Upper lobe of left lung (tissue), 6 donors: ENCODE data around the gene PASD1. TPM values are rescaled to one million over a fixed set of nuclear protein-coding genes. Genes with fewer than 3 reads are reported as not detected.

Experiments
- ATAC-seq, 2 donors: fragments of 200-7000 bp; cut with Tn5 transposase; one replicate each; pipeline ENCODE4 v1.9.1; 2022; ENCODE audit warnings: mild to moderate bottlenecking in 2 of 2, moderate library complexity in 2 of 2; ENCODE audit not compliant: low FRiP score in 2 of 2
- DNase-seq, 2 donors: peaks; one replicate each; pipeline ENCODE4 v3.0.0-alpha.2; 2019 to 2020
- H3K27ac ChIP-seq, 4 donors: fragments of 200-600 bp; sonication (generic); one replicate each; pipeline ENCODE4 v1.5.1; 2016 to 2019
- H3K27me3 ChIP-seq, 4 donors: fragments of 200-600 bp; sonication (generic); one replicate each; pipeline ENCODE4 v1.5.1; 2017 to 2019
- H3K36me3 ChIP-seq, 4 donors: fragments of 200-600 bp; sonication (generic); one replicate each; pipeline ENCODE4 v1.5.1; 2016 to 2019
- H3K4me1 ChIP-seq, 4 donors: fragments of 200-600 bp; sonication (generic); one replicate each; pipeline ENCODE4 v1.5.1; 2018 to 2019
- H3K4me3 ChIP-seq, 4 donors: fragments of 200-600 bp; sonication (generic); one replicate each; pipeline ENCODE4 v1.5.1; 2017 to 2019; ENCODE audit warnings: mild to moderate bottlenecking in 2 of 4, moderate library complexity in 1 of 4
- H3K9me3 ChIP-seq, 4 donors: fragments of 200-600 bp; sonication (generic); one replicate each; pipeline ENCODE4 v1.5.1; 2018 to 2019
- CTCF ChIP-seq, 6 experiments: fragments of 450-650 bp in 4 of 6; fragments of 200-600 bp in 2 of 6; sonication (generic) in 2 of 6; IDR thresholded peaks; one replicate each; pipeline ENCODE4 v1.5.1; 2016 to 2019; ENCODE audit warnings: antibody characterized with exemption in 6 of 6
- EP300 ChIP-seq, 4 donors: sonication (generic); formaldehyde crosslinking; IDR thresholded peaks; one replicate each; pipeline ENCODE4 v1.5.1; 2017; ENCODE audit warnings: antibody characterized with exemption in 4 of 4, control low read depth in 2 of 4
- POLR2A ChIP-seq, 4 donors: fragments of 450-650 bp; IDR thresholded peaks; one replicate each; pipeline ENCODE4 v1.5.1; 2016 to 2017; ENCODE audit warnings: antibody characterized with exemption in 4 of 4, mild to moderate bottlenecking in 2 of 4
- POLR2AphosphoS5 ChIP-seq, 2 donors: sonication (generic); formaldehyde crosslinking; IDR thresholded peaks; one replicate each; pipeline ENCODE4 v1.5.1; 2017; ENCODE audit warnings: antibody characterized with exemption in 2 of 2
- WGBS, 2 donors: methylation state at CpG; one replicate each; pipeline ENCODE4 v1.1.5; 2017 to 2018; 5-methylcytosine and 5-hydroxymethylcytosine counted together
- total RNA-seq, 6 donors: library from RNA; depleted of rRNA in 4 of 6; stranded (reverse); fragments of >200 nt in 4 of 6; gene quantifications; one replicate each; pipeline versions ENCODE4 v1.1.0 to v1.2.1, GENCODE V29; 2016 to 2021
- donor health status: DM: no; HTN: no; CAD: no; lungs with moderate emphysema.
- donor health status: DM: no; HTN: yes; CAD: no; lungs with severe emphysema.

The PASD1 gene, protein sequence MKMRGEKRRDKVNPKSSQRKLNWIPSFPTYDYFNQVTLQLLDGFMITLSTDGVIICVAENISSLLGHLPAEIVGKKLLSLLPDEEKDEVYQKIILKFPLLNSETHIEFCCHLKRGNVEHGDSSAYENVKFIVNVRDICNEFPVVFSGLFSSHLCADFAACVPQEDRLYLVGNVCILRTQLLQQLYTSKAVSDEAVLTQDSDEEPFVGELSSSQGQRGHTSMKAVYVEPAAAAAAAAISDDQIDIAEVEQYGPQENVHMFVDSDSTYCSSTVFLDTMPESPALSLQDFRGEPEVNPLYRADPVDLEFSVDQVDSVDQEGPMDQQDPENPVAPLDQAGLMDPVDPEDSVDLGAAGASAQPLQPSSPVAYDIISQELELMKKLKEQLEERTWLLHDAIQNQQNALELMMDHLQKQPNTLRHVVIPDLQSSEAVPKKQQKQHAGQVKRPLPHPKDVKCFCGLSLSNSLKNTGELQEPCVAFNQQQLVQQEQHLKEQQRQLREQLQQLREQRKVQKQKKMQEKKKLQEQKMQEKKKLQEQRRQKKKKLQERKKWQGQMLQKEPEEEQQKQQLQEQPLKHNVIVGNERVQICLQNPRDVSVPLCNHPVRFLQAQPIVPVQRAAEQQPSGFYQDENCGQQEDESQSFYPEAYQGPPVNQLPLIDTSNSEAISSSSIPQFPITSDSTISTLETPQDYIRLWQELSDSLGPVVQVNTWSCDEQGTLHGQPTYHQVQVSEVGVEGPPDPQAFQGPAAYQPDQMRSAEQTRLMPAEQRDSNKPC
- total RNA-seq, result not detected

- no peak for TF ChIP-seq POLR2AphosphoS5 (IDR thresholded peaks at IDR 0.05)
- TF ChIP-seq POLR2A (IDR thresholded peaks at IDR 0.05), result no peak
- no peak for TF ChIP-seq CTCF (IDR thresholded peaks at IDR 0.05)
- TF ChIP-seq EP300 (IDR thresholded peaks at IDR 0.05), result no peak
- 92 to 100% methylated on average over 1 to 16 of the region's 16 CpGs for WGBS, 2 donors
- H3K4me3 ChIP-seq, result no peak within 1 kb of the TSS
These were observed at the start of gene PASD1 for GRCh38 chrX:151563449-151563848. PASD1 (plus strand) TSS chrX:151563675; CDS start chrX:151601554, 37,879 bp downstream.

DNA sequence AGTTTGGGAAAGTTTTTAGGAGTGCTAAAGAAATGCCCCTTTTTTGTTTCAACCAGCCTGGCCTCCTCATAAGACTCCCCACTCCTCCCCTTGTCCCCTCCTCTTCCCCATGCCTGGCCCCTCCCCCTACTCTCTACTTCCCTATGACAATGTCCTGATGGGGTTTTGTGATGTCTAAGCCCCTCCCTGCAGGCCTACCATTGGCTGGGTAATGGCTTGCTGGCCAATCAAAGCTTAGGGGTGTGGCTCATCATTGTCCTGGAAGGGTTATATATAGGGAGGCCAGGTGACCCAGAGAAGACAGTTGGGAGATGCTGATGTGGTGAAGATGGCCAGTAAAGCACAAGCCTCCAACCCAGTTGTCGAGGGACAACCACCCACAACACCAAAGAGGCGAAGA lies 48.2 kb upstream of the PASD1 start:
- H3K4me3 ChIP-seq, result no peak overlapping the region
- no peak for ATAC-seq
- no peaks in the 10 kb centered on the region for H3K9me3 ChIP-seq
- no peak for DNase-seq
- H3K4me1 ChIP-seq, result no peaks in the 10 kb centered on the region
- no peaks in the 10 kb centered on the region for H3K36me3 ChIP-seq
- no peaks in the 10 kb centered on the region for H3K27me3 ChIP-seq
- H3K27ac ChIP-seq, result no peak overlapping the region
- no peak for TF ChIP-seq POLR2A (IDR thresholded peaks at IDR 0.05)
- no peak for TF ChIP-seq CTCF (IDR thresholded peaks at IDR 0.05)
- TF ChIP-seq POLR2AphosphoS5 (IDR thresholded peaks at IDR 0.05), result no peak
- no peak for TF ChIP-seq EP300 (IDR thresholded peaks at IDR 0.05)
- WGBS, 2 donors, result 74 to 80% methylated on average over 2 of the region's 2 CpGs

More at GRCh38 chrX:151563449-151563848, at the start of gene PASD1:
- H3K27me3 ChIP-seq, result no peaks in the 10 kb centered on the region
- no peaks in the 10 kb centered on the region for H3K9me3 ChIP-seq
- ATAC-seq, result no peak
- no peak for DNase-seq
- H3K27ac ChIP-seq, result no peak within 1 kb of the TSS
- H3K4me1 ChIP-seq, result no peaks in the 10 kb centered on the region
- H3K36me3 ChIP-seq, result no peaks in the 10 kb centered on the region

- Histone ChIP-seq H3K4me3 (no peak overlapping the region), H3K27ac (no peak overlapping the region), H3K4me1 (no peaks in the 10 kb centered on the region), H3K36me3 (no peaks in the 10 kb centered on the region), H3K9me3 (no peaks in the 10 kb centered on the region), H3K27me3 (no peaks in the 10 kb centered on the region)
- ATAC-seq, result peak in 1 of 2 donors; percentile 61
- TF ChIP-seq EP300 (IDR thresholded peaks at IDR 0.05) (no peak), POLR2A (IDR thresholded peaks at IDR 0.05) (no peak), POLR2AphosphoS5 (IDR thresholded peaks at IDR 0.05) (no peak), CTCF (IDR thresholded peaks at IDR 0.05) (no peak)
- WGBS, 2 donors, result 60 to 78% methylated on average over 2 to 15 of the region's 15 CpGs
- DNase-seq, result peak in 1 of 2 donors; percentile 22
These were observed 46.8 kb upstream of the PASD1 start for GRCh38 chrX:151516538-151517187.

GRCh38 chrX:151517421-151517820 lies 46.1 kb upstream of the PASD1 start:
- no peaks in the 10 kb centered on the region for H3K27me3 ChIP-seq
- H3K9me3 ChIP-seq, result no peaks in the 10 kb centered on the region
- no peaks in the 10 kb centered on the region for H3K36me3 ChIP-seq
- WGBS, 2 donors, result 55 to 66% methylated on average over 2 of the region's 2 CpGs
- TF ChIP-seq POLR2AphosphoS5 (IDR thresholded peaks at IDR 0.05) (no peak), CTCF (IDR thresholded peaks at IDR 0.05) (no peak), POLR2A (IDR thresholded peaks at IDR 0.05) (no peak), EP300 (IDR thresholded peaks at IDR 0.05) (no peak)
- no peaks in the 10 kb centered on the region for H3K4me1 ChIP-seq
- no peak for ATAC-seq
- DNase-seq, result no peak
- no peak overlapping the region for H3K27ac ChIP-seq
- H3K4me3 ChIP-seq, result no peak overlapping the region
